Measurements from ENCODE around the gene ELL3. TPM values are rescaled to one million over a fixed set of nuclear protein-coding genes. Genes with fewer than 3 reads are reported as not detected.
"Not testable (repeated sequence)": the region's sequence is repeated elsewhere in the genome, so short reads cannot be mapped to it uniquely, and the experiment has no call there.

The ELL3 gene
- total and polyA plus RNA-seq, 2 donors (not counting 3 experiments of a cell fraction or from before 2014, with no cell fraction given): 3.1 to 3.6 TPM

DNA sequence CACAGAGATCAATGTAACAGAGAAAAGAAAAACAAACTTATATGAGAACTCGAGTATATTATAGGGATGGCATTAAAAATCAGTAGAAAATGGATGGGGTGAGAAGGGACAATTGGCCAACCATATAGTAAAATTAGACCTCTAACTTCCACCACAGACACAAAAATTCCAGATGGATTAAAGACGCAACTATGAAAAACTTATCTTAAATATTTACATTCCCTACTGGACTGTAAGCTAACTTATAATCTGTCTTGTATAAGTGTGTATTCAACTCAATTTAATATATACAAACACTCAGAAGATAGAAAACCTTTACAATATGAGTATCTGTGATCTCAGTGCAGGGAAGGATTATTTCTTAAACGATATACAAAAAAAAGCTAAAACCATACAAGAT lies 44.7 kb upstream of the ELL3 start:
- H3K9ac ChIP-seq (replicated peaks; ENCODE audit: extremely low read depth, insufficient read depth, low read length): no peak overlapping the region
- H3K27me3 ChIP-seq (ENCODE audit: control insufficient read depth in 2 of 2, insufficient read depth in 2 of 2, low read length in 2 of 2): no peaks in the 10 kb centered on the region
- POLR2A ChIA-PET: interaction anchor here (0.6 kb wide), 2 partner anchors 10 to 45 kb away, joined by 4 read pairs; no protein-coding TSS in a partner anchor
- H3K4me2 ChIP-seq (ENCODE audit: insufficient read depth, low read length): peak overlapping the region; percentile 44
- BruUV-seq (replicated peaks): no TSS peak
- H2AFZ ChIP-seq (ENCODE audit: low read depth, low read length): no peak overlapping the region
- CTCF ChIA-PET: interaction anchor here (1.1 to 1.5 kb wide), 3 partner anchors 9 to 11 kb away, joined by 3 to 4 read pairs (median 3); no protein-coding TSS in a partner anchor
- DNase-seq (ENCODE audit: low read depth, low spot score): no peak
- dilution Hi-C loops (cut with MboI; ENCODE audit: extremely low pct_ligation_motif_present, low sequenced_read_pairs): no loop called here
- H3K4me3 ChIP-seq (replicated peaks in 1 of 3; ENCODE audit: insufficient read depth in 1 of 3, low read depth in 1 of 3, low read length in 3 of 3): no peak overlapping the region
- peaks cover 12% of the 10 kb centered on the region for H3K4me1 ChIP-seq (ENCODE audit: control insufficient read depth, extremely low read depth, insufficient read depth, low read length)
- peaks cover 2 to 4% of the 10 kb centered on the region in 2 experiments for H3K36me3 ChIP-seq (ENCODE audit: control insufficient read depth in 2 of 2, extremely low read depth in 1 of 2, insufficient read depth in 2 of 2, low read length in 2 of 2)
- no peaks in the 10 kb centered on the region for H3K9me1 ChIP-seq (replicated peaks; ENCODE audit: control insufficient read depth, extremely low read depth, insufficient read depth, low read length)
- no peaks in the 10 kb centered on the region for H3K9me3 ChIP-seq (replicated peaks; ENCODE audit: control insufficient read depth, insufficient read depth, low read length)
- peaks cover 58% of the 10 kb centered on the region for H3K79me2 ChIP-seq (ENCODE audit: control insufficient read depth, insufficient read depth, low read length)
- no peaks in the 10 kb centered on the region for H4K20me1 ChIP-seq (replicated peaks; ENCODE audit: control insufficient read depth, extremely low read depth, insufficient read depth, low read length)
- TF ChIP-seq POLR2AphosphoS5 (IDR thresholded peaks at IDR 0.05; ENCODE audit: insufficient read depth, low read depth, low read length) (no peak), EZH2 (IDR thresholded peaks at IDR 0.05; ENCODE audit: borderline replicate concordance, low read depth, low read length, severe bottlenecking) (no peak)
- no peak overlapping the region for H3K27ac ChIP-seq (ENCODE audit: insufficient read depth, low read depth, low read length)
- intact Hi-C loops (cut with micrococcal nuclease): no loop called here
- FAIRE-seq: no peak

DNA sequence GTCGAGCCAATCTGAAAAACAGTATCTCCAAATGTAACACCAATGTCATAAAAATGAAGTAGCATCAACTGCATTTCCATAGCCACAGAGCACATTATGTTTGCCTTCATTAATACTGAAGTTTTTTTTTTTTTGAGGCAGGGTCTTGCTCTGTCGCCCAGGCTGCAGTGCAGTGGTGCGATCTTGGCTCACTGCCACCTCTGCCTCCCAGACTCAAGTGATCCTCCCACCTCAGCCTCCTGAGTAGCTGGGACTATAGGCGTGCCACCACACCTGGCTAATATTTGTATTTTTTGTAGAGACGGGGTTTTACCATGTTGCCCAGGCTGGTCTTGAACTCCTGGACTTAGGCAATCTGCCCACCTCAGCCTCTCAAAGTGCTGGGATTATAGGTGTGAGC lies 38.3 kb upstream of the ELL3 start:
- POLR2A ChIA-PET; DNase-seq (ENCODE audit: low read depth, low spot score); H3K9ac ChIP-seq (replicated peaks; ENCODE audit: extremely low read depth, insufficient read depth, low read length); H3K27ac ChIP-seq (ENCODE audit: insufficient read depth, low read depth, low read length); CTCF ChIA-PET; BruUV-seq (replicated peaks); H3K4me1 ChIP-seq (ENCODE audit: control insufficient read depth, extremely low read depth, insufficient read depth, low read length); H2AFZ ChIP-seq (ENCODE audit: low read depth, low read length); H4K20me1 ChIP-seq (replicated peaks; ENCODE audit: control insufficient read depth, extremely low read depth, insufficient read depth, low read length); dilution Hi-C loops (cut with MboI; ENCODE audit: extremely low pct_ligation_motif_present, low sequenced_read_pairs); H3K27me3 ChIP-seq (ENCODE audit: control insufficient read depth in 2 of 2, insufficient read depth in 2 of 2, low read length in 2 of 2); H3K4me3 ChIP-seq (replicated peaks in 1 of 3; ENCODE audit: insufficient read depth in 1 of 3, low read depth in 1 of 3, low read length in 3 of 3); intact Hi-C loops (cut with micrococcal nuclease); FAIRE-seq; H3K4me2 ChIP-seq (ENCODE audit: insufficient read depth, low read length); H3K9me3 ChIP-seq (replicated peaks; ENCODE audit: control insufficient read depth, insufficient read depth, low read length); H3K9me1 ChIP-seq (replicated peaks; ENCODE audit: control insufficient read depth, extremely low read depth, insufficient read depth, low read length): not testable (repeated sequence)
- Histone ChIP-seq H3K36me3 (ENCODE audit: control insufficient read depth in 2 of 2, extremely low read depth in 1 of 2, insufficient read depth in 2 of 2, low read length in 2 of 2) (peaks cover 23 to 24% of the 10 kb centered on the region in 2 experiments), H3K79me2 (ENCODE audit: control insufficient read depth, insufficient read depth, low read length) (peaks cover 21% of the 10 kb centered on the region)

Data from endothelial cell of umbilical vein (primary cell).